ENCODE results near the gene KRT72.

Gene KRT72

DNA sequence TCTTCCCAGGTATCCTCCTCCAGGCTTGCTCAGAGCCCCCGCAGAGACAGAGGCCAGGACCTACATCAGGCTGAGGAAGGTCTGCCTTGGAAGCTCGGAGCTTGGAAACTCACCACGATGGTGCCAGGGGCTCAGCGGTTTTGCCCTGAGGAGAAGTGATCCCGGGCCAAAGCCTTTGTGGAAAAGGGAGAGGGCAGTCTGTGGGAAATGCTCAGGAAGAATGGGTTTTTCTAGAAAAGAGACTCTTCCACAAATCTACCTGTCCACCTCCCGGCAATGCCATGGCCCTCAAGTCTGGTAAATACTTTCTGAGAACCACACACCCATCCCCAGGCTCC is 42.8 kb upstream of the KRT72 start:
- Histone ChIP-seq H3K4me1 (ENCODE audit: low read length) (peaks cover 6% of the 10 kb centered on the region), H4K20me1 (ENCODE audit: insufficient read depth, low read length) (peaks cover 5% of the 10 kb centered on the region; the same call in 1 of the 2 replicates), H3K36me3 (replicated peaks; ENCODE audit: low read depth, low read length) (no peaks in the 10 kb centered on the region), H2AFZ (ENCODE audit: low read depth, low read length) (no peak overlapping the region), H3K9me3 (ENCODE audit: insufficient read depth, low read length) (no peaks in the 10 kb centered on the region), H3K27ac (ENCODE audit: low read length) (no peak overlapping the region), H3K4me3 (ENCODE audit: low read length) (no peak overlapping the region), H3K9ac (ENCODE audit: low read length) (no peak overlapping the region), H3K4me2 (ENCODE audit: low read length) (no peak overlapping the region), H3K79me2 (ENCODE audit: low read length) (no peaks in the 10 kb centered on the region), H3K27me3 (ENCODE audit: low read depth, low read length) (peaks cover 54% of the 10 kb centered on the region)
- TF ChIP-seq, protein P1, sequence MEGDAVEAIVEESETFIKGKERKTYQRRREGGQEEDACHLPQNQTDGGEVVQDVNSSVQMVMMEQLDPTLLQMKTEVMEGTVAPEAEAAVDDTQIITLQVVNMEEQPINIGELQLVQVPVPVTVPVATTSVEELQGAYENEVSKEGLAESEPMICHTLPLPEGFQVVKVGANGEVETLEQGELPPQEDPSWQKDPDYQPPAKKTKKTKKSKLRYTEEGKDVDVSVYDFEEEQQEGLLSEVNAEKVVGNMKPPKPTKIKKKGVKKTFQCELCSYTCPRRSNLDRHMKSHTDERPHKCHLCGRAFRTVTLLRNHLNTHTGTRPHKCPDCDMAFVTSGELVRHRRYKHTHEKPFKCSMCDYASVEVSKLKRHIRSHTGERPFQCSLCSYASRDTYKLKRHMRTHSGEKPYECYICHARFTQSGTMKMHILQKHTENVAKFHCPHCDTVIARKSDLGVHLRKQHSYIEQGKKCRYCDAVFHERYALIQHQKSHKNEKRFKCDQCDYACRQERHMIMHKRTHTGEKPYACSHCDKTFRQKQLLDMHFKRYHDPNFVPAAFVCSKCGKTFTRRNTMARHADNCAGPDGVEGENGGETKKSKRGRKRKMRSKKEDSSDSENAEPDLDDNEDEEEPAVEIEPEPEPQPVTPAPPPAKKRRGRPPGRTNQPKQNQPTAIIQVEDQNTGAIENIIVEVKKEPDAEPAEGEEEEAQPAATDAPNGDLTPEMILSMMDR (IDR thresholded peaks at IDR 0.05; ENCODE audit: low read depth, low read length): no peak
- no peak for TF ChIP-seq EZH2phosphoT487 (IDR thresholded peaks at IDR 0.05; ENCODE audit: low read depth)

DNA sequence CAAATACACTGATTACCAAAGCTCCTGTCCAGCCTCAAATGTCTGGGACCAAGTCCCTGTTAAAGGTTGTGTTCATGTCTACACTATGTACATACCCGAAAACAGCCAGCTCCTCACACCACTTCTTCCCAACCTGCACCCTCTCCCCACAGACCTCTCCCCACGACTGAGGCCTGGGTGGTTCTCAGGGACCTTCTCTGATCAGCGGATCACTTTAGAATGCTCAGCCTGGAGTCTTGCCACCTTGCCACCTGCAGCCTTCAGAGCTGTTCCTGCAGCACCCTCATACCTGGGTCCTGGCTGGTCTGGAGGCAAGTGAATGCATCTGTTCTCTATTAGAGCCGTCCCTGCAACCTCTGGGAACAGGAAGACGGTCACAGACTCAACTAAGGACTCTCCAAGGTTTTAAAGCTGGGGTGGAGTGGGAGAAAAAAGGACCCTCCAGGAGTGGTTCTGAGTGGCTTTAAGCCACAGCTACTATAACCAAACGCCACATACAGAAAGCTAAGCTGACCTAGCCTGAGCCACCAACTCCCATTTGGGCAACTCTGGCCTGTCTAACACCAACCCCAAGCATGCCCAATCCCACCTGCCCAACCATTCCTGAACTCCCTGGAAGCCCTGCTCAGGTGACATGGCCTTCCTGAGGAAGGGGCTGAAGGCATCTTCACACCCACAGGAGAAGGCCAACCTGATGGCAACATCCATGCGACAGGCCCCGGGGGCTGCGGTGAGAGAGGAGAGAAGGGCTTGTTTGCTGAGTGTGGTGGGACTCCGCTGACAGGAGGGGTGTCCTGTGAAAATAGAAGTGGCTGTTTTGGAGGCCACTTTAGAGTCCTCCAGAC is 42.2 kb upstream of the KRT72 start:
- Histone ChIP-seq H2AFZ (ENCODE audit: low read depth, low read length) (no peak overlapping the region), H3K79me2 (ENCODE audit: low read length) (no peaks in the 10 kb centered on the region), H3K4me2 (ENCODE audit: low read length) (no peak overlapping the region), H4K20me1 (ENCODE audit: insufficient read depth, low read length) (peaks cover 5% of the 10 kb centered on the region; the same call in 1 of the 2 replicates), H3K9me3 (ENCODE audit: insufficient read depth, low read length) (no peaks in the 10 kb centered on the region), H3K4me1 (ENCODE audit: low read length) (no peaks in the 10 kb centered on the region), H3K4me3 (ENCODE audit: low read length) (no peak overlapping the region), H3K27me3 (ENCODE audit: low read depth, low read length) (peaks cover 60% of the 10 kb centered on the region), H3K36me3 (replicated peaks; ENCODE audit: low read depth, low read length) (no peaks in the 10 kb centered on the region), H3K27ac (ENCODE audit: low read length) (no peak overlapping the region), H3K9ac (ENCODE audit: low read length) (no peak overlapping the region)
- TF ChIP-seq, protein P1 (IDR thresholded peaks at IDR 0.05; ENCODE audit: low read depth, low read length): no peak
- no peak for TF ChIP-seq EZH2phosphoT487 (IDR thresholded peaks at IDR 0.05; ENCODE audit: low read depth)

DNA sequence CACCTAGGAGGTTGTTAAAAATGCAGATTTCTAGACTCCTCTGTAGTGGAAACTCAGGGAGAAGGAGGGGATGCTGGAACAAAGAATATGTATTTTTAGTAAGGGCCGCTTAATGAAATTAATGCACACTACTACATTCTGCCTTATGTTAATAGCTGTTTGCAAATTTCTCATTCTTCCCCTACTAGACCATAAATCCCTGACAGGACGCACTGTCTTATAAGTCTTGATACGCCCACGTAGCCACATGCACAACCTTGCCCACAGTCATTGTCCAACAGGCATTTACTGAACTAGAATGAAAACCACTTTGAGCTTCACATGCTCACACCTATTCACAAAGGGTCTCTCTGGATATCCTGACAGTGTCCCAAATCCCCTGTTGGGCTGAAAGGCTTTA is 40.2 kb upstream of the KRT72 start:
- Histone ChIP-seq H3K27ac (ENCODE audit: low read length) (no peak overlapping the region), H3K27me3 (ENCODE audit: low read depth, low read length) (peaks cover 70% of the 10 kb centered on the region), H3K9me3 (ENCODE audit: insufficient read depth, low read length) (no peaks in the 10 kb centered on the region), H3K79me2 (ENCODE audit: low read length) (no peaks in the 10 kb centered on the region), H4K20me1 (ENCODE audit: insufficient read depth, low read length) (no peaks in the 10 kb centered on the region), H3K4me3 (ENCODE audit: low read length) (no peak overlapping the region), H2AFZ (ENCODE audit: low read depth, low read length) (no peak overlapping the region), H3K4me1 (ENCODE audit: low read length) (no peaks in the 10 kb centered on the region), H3K9ac (ENCODE audit: low read length) (no peak overlapping the region), H3K36me3 (replicated peaks; ENCODE audit: low read depth, low read length) (no peaks in the 10 kb centered on the region), H3K4me2 (ENCODE audit: low read length) (no peak overlapping the region)
- no peak for TF ChIP-seq EZH2phosphoT487 (IDR thresholded peaks at IDR 0.05; ENCODE audit: low read depth)
- TF ChIP-seq, protein P1 (IDR thresholded peaks at IDR 0.05; ENCODE audit: low read depth, low read length): no peak

DNA sequence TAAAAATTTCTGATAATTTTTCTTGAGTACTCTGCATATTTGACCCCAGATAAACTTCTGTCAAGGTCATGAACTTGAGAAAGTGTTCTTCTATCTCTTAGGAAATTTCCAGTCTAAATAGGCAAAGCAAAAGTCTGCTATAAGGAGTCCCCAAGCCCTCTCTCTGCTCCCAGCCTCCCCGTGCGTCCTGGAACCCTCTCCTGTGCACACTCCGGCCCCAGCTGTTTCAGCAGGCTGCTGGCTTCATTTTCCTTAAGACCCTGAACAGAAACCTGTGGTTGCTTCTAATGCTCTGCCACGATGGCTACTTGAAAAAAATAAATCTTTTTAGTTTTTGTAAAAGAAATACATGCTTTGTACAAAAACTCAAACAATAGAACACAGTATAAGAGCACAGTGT is 36.0 kb upstream of the KRT72 start:
- H3K4me3 ChIP-seq (ENCODE audit: low read length): no peak overlapping the region
- no peaks in the 10 kb centered on the region for H4K20me1 ChIP-seq (ENCODE audit: insufficient read depth, low read length)
- H3K9ac ChIP-seq (ENCODE audit: low read length): no peak overlapping the region
- TF ChIP-seq, protein P1 (IDR thresholded peaks at IDR 0.05; ENCODE audit: low read depth, low read length): no peak
- TF ChIP-seq EZH2phosphoT487 (IDR thresholded peaks at IDR 0.05; ENCODE audit: low read depth): no peak
- H2AFZ ChIP-seq (ENCODE audit: low read depth, low read length): no peak overlapping the region
- no peaks in the 10 kb centered on the region for H3K79me2 ChIP-seq (ENCODE audit: low read length)
- peaks cover 44% of the 10 kb centered on the region for H3K27me3 ChIP-seq (ENCODE audit: low read depth, low read length)
- H3K4me1 ChIP-seq (ENCODE audit: low read length): no peaks in the 10 kb centered on the region
- no peaks in the 10 kb centered on the region for H3K36me3 ChIP-seq (replicated peaks; ENCODE audit: low read depth, low read length)
- H3K27ac ChIP-seq (ENCODE audit: low read length): no peak overlapping the region
- H3K9me3 ChIP-seq (ENCODE audit: insufficient read depth, low read length): no peaks in the 10 kb centered on the region
- H3K4me2 ChIP-seq (ENCODE audit: low read length): no peak overlapping the region

Data from OCI-LY3 (cell line).